ENCODE data around the gene CHKB. TPM values are rescaled to one million over a fixed set of nuclear protein-coding genes. Genes with fewer than 3 reads are reported as not detected.

CHKB gene
- polyA plus RNA-seq, 1 donor (not counting 4 experiments of a cell fraction or from before 2014, with no cell fraction given) = 49.0 TPM

- Histone ChIP-seq H3K4me2 (ENCODE audit: control insufficient read depth, extremely low read depth, insufficient read depth, low read depth, low read length) (peak overlapping the region; percentile 76), H3K9me1 (ENCODE audit: control insufficient read depth, extremely low read depth, insufficient read depth, low read length) (no peaks in the 10 kb centered on the region), H2AFZ (ENCODE audit: control insufficient read depth, low read length) (peak overlapping the region; percentile 90), H4K20me1 (ENCODE audit: control insufficient read depth, extremely low read depth, insufficient read depth, low read length) (no peaks in the 10 kb centered on the region), H3K4me1 (ENCODE audit: control insufficient read depth, extremely low read depth, insufficient read depth, low read length) (peaks cover 27% of the 10 kb centered on the region), H3K27ac (ENCODE audit: control insufficient read depth, insufficient read depth, low read length) (peak overlapping the region; percentile 64), H3K9me3 (ENCODE audit: control insufficient read depth, low read depth, low read length) (no peaks in the 10 kb centered on the region), H3K27me3 (ENCODE audit: control insufficient read depth, extremely low read depth, insufficient read depth, low read length) (no peaks in the 10 kb centered on the region), H3K4me3 (ENCODE audit: control insufficient read depth in 2 of 3, extremely low read depth in 1 of 3, insufficient read depth in 2 of 3, low read depth in 1 of 3, low read length in 3 of 3) (peak overlapping the region; percentile 86 to 93 (median 92)), H3K79me2 (ENCODE audit: control insufficient read depth, insufficient read depth, low read length) (peaks cover 11% of the 10 kb centered on the region), H3K36me3 (ENCODE audit: control insufficient read depth in 2 of 2, extremely low read depth in 1 of 2, insufficient read depth in 2 of 2, low read length in 2 of 2) (peaks cover 0 to 9% of the 10 kb centered on the region in 2 experiments), H3K9ac (ENCODE audit: control insufficient read depth, extremely low read depth, insufficient read depth, low read length) (peak overlapping the region; percentile 84)
- FAIRE-seq (no peak), DNase-seq (ENCODE audit: low read depth, low spot score) (no peak)
- TF ChIP-seq, protein P1, sequence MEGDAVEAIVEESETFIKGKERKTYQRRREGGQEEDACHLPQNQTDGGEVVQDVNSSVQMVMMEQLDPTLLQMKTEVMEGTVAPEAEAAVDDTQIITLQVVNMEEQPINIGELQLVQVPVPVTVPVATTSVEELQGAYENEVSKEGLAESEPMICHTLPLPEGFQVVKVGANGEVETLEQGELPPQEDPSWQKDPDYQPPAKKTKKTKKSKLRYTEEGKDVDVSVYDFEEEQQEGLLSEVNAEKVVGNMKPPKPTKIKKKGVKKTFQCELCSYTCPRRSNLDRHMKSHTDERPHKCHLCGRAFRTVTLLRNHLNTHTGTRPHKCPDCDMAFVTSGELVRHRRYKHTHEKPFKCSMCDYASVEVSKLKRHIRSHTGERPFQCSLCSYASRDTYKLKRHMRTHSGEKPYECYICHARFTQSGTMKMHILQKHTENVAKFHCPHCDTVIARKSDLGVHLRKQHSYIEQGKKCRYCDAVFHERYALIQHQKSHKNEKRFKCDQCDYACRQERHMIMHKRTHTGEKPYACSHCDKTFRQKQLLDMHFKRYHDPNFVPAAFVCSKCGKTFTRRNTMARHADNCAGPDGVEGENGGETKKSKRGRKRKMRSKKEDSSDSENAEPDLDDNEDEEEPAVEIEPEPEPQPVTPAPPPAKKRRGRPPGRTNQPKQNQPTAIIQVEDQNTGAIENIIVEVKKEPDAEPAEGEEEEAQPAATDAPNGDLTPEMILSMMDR (optimal IDR thresholded peaks at IDR 0.05 in 1 of 3, IDR thresholded peaks at IDR 0.05 in 1 of 3, conservative IDR thresholded peaks at IDR 0.05 in 1 of 3; ENCODE audit: extremely low read depth in 1 of 3, insufficient read depth in 2 of 3, low read length in 3 of 3) = peak in 1 of 3 experiments; percentile 4
- no peak for TF ChIP-seq EZH2 (IDR thresholded peaks at IDR 0.05; ENCODE audit: low read length)
- dilution Hi-C loops (cut with MboI; ENCODE audit: extremely low pct_ligation_motif_present, low sequenced_read_pairs) = no loop called here
These were observed 44.4 kb upstream of the CHKB start for GRCh38 chr22:50626850-50627641.

DNA sequence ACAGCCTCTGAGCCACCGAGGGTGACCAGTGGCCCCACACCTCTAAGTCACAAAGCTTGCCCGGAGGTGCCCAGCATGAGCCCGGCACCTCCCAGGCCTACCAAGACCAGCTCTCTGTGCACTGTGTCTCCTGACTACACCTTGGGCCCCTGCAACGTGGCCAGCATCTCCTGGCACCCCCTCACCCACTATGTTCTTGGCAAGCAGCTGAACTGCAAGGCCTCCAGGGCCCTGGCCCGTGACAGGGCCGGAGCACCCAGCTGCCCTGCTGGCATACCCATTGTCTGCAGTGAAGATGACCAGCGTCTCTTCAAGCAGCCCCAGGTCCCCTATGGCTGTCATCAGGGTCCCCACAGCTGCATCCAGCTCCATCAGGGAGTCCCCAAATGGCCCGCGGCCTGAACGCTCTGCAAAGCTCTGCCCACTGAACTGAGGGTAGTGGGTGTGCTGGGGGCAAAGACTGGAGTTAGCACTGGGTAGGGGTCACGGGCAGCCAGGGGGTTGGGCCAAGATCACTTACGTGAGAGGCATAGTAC is 43.7 kb upstream of the CHKB start:
- Histone ChIP-seq H2AFZ (ENCODE audit: control insufficient read depth, low read length) (no peak overlapping the region), H3K79me2 (ENCODE audit: control insufficient read depth, insufficient read depth, low read length) (peaks cover 11% of the 10 kb centered on the region), H3K27me3 (ENCODE audit: control insufficient read depth, extremely low read depth, insufficient read depth, low read length) (no peaks in the 10 kb centered on the region), H3K27ac (ENCODE audit: control insufficient read depth, insufficient read depth, low read length) (no peak overlapping the region), H3K9me3 (ENCODE audit: control insufficient read depth, low read depth, low read length) (no peaks in the 10 kb centered on the region), H3K9ac (ENCODE audit: control insufficient read depth, extremely low read depth, insufficient read depth, low read length) (no peak overlapping the region), H3K36me3 (ENCODE audit: control insufficient read depth in 2 of 2, extremely low read depth in 1 of 2, insufficient read depth in 2 of 2, low read length in 2 of 2) (peaks cover 0 to 9% of the 10 kb centered on the region in 2 experiments), H4K20me1 (ENCODE audit: control insufficient read depth, extremely low read depth, insufficient read depth, low read length) (no peaks in the 10 kb centered on the region), H3K4me2 (ENCODE audit: control insufficient read depth, extremely low read depth, insufficient read depth, low read depth, low read length) (peak overlapping the region; percentile 76), H3K4me3 (ENCODE audit: control insufficient read depth in 2 of 3, extremely low read depth in 1 of 3, insufficient read depth in 2 of 3, low read depth in 1 of 3, low read length in 3 of 3) (no peak overlapping the region), H3K9me1 (ENCODE audit: control insufficient read depth, extremely low read depth, insufficient read depth, low read length) (no peaks in the 10 kb centered on the region), H3K4me1 (ENCODE audit: control insufficient read depth, extremely low read depth, insufficient read depth, low read length) (peaks cover 34% of the 10 kb centered on the region)
- TF ChIP-seq, protein P1 (optimal IDR thresholded peaks at IDR 0.05 in 1 of 3, IDR thresholded peaks at IDR 0.05 in 1 of 3, conservative IDR thresholded peaks at IDR 0.05 in 1 of 3; ENCODE audit: extremely low read depth in 1 of 3, insufficient read depth in 2 of 3, low read length in 3 of 3) = no peak
- TF ChIP-seq EZH2 (IDR thresholded peaks at IDR 0.05; ENCODE audit: low read length) = no peak
- no peak for FAIRE-seq
- DNase-seq (ENCODE audit: low read depth, low spot score) = no peak
- dilution Hi-C loops (cut with MboI; ENCODE audit: extremely low pct_ligation_motif_present, low sequenced_read_pairs) = no loop called here
